GM21786 (cell line): Measurements from ENCODE around the gene SIGLEC15.

ENCODE experiments used
- ATAC-seq: cut with Tn5 transposase; IDR thresholded peaks from one replicate; pipeline ENCODE4 v1.9.1; 2021; ENCODE audit not compliant: unreplicated experiment

SIGLEC15 gene

DNA sequence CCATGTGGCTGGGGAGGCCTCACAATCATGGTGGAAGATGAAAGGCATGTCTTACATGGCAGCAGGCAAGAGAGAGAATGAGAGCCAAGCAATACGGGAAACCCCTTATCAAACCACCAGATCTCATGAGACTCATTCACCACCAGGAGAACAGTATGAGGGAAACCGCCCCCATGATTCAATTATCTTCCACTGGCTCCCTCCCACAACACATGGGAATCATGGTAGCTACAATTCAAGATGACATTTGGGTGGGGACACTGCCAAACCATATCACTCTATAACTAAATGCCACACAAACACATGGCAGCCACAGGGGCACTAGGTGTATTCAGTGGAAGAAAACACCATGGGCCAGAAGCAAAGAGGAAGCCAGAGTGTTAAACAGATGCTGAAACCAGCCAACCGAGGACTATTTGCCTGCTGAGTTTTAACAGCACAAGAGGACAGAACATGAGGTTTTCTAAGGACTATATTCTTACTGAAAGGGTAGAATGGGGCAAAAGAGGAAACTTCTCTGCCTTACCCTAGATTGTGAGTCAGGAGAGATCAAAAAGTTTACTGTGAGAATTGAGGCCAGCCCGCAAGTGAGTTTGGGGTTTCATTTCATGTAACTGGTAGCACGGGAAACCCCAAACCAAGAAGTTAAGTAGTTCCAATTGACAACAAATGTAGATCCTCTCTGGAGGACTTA lies 49.2 kb downstream of the SIGLEC15 start:
- ATAC-seq = peak; percentile 95

- no peak for ATAC-seq
These were observed 50.7 kb downstream of the SIGLEC15 start for GRCh38 chr18:45876161-45876560.

- no peak for ATAC-seq
These were observed 51.9 kb downstream of the SIGLEC15 start for GRCh38 chr18:45877403-45877802.

DNA sequence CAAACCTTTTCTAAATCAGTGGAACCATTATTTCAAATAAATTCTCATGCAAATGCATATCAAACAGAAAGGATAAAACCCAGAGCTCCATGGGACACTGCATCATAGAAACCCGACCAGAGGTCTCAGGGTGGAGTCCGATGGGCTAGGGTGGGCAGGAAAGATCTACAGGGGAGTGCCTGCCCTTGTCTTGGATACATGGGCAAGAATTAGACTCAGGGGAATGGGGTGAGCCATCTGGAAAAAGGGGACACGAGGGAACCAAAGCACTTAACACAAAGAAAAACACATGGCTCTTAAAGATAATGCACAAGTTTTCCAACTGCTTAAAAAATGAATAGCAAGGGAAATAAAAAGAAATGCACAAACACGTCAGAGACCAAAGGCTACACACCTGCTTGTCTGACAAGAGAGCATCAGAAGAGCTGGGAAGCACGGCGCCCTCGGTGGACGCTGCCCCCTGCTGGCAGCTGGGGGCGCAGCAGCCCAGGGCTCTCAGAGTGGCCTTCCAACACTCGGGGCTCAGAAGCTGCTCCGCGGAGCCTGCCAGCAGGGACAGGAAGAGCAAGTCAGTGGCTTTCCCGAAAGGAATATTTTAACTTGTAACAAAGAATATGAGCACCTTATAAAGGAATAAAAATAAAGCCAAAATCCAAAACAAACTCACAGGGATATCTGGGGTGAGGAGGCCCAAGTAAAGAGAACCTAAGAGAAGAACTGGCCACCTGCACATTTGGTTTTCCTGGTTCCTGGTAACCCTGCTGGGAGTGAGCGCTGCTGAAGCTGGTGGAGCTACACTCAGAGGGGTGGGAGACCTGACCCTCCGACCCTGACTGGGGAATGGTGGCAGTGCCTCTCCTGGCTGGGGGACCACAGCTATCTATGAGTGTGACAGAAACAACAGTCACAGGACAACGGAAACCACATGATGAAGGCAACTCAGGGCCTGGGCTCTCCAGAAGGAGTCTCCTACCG lies 54.5 kb downstream of the SIGLEC15 start:
- ATAC-seq = peak; percentile 76

- no peak for ATAC-seq
These were observed 55.5 kb downstream of the SIGLEC15 start for GRCh38 chr18:45880876-45881558.

DNA sequence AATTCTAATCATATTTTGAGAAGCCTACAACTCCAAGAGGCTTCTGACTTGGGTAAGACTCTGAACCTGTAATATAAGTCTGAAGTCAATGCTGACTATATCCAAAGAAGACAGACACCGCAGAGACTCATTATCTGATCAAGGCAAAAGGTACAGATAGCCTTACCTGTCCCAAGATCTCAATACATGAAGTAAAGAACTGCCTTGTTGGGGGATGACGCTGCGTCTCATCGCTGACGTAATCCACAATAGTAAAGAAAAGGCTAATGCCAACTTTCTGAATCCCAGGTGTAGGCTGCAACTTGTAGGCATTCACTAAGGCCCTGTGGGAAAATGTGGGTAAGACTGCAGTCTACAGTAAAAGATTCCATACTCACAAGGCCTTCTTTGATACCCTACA lies 62.1 kb downstream of the SIGLEC15 start:
- no peak for ATAC-seq

DNA sequence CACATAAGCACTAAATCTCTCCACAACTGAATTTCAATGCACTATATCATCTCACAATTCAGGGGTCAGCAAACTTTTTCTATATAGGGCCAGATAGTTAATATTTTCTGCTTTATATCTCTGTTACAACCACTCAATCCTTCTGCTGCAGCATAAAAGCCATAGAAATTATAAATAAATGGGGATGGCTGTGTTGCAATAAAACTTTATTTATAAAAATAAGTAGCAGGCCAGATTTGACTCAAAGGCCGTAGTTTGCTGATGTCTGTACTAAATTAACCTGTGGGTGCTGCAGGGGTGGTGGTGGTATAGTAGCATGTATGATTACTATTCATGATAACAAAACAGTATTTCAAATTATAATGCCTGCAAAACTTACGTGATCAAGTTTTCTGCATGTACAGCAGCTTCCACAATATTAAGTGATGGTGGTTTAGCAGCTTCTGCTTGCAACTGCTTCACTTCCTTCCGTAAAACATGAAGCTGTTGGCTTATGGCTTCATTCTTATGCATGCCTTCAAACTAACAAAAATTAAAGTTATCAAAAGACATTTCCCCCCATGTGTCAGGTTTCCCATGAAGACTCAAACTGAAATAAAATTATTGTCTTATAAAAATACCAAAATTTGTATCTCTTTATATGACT lies 64.1 kb downstream of the SIGLEC15 start:
- no peak for ATAC-seq

DNA sequence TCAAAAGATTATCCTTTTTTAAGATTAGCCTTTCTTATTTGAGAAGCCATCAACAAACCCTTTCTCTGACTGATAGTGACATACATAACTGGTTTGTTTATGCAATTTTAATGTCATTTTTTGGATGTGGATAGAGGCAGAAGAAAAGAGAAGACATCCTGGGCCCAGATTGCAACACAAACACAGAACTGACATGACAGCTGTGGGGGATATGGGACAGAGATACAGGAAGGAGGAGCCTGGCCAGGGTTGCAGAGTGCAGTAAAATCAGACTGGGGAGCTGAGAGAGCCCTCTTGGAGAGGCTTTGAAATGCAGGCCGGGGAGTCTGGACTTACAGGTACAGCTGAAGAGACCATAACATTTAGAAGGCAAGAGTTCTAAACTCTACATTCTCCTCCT lies 65.1 kb downstream of the SIGLEC15 start:
- ATAC-seq = no peak

DNA sequence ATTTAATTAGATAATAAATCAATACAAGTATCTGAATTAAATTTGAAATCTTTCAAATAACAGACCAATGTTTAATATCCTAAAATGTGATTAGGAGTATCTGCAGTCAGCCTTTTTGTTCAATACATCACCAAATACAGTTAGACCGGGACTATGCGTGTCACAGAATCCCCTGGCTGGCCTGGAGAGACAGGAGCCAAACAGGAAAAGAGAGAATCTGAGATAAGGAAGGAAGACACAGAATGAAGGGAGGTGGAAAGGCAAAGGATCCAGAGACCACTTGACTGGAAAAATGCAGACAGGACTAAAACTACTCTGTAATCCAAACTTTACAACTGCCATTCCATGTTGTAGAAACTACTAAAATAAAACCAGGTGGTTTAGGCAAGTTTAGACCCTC lies 66.3 kb downstream of the SIGLEC15 start:
- no peak for ATAC-seq
